Ovary (tissue), 3 donors: Measurements from ENCODE around the gene LIME1.

Source experiments
- CTCF ChIP-seq, 3 donors: fragments of 450-650 bp in 2 of 3; fragments of 200-600 bp in 1 of 3; IDR thresholded peaks; one replicate each; pipeline versions ENCODE4 v1.5.1 to v1.8.0; 2016 to 2022; ENCODE audit warnings: antibody characterized with exemption in 3 of 3, mild to moderate bottlenecking in 1 of 3
- EP300 ChIP-seq: sonication (generic); formaldehyde crosslinking; IDR thresholded peaks from one replicate; pipeline ENCODE4 v1.6.1; 2017; ENCODE audit warnings: antibody characterized with exemption
- POLR2A ChIP-seq: fragments of 450-650 bp; IDR thresholded peaks from one replicate; pipeline ENCODE4 v1.6.1; 2017; ENCODE audit warnings: antibody characterized with exemption, mild to moderate bottlenecking, moderate library complexity
- donor health status: DM: no; HTN: no; CAD: no.

GRCh38 chr20:63744158-63744557, 7.7 kb downstream of the LIME1 start:
- TF ChIP-seq CTCF (IDR thresholded peaks at IDR 0.05) = no peak
- TF ChIP-seq POLR2A = no peak
- no peak for TF ChIP-seq EP300
